CD4-positive, alpha-beta T cell treated with Interleukin-4 for 4 hours (primary cell): Measurements from ENCODE around the gene EXD2.
A peak's percentile ranks its signal among the peaks of the same experiment; 100 is the strongest.
"Not testable (repeated sequence)": the region's sequence is repeated elsewhere in the genome, so short reads cannot be mapped to it uniquely, and the experiment has no call there.

Source experiments
- DNase-seq: peaks from one replicate; pipeline ENCODE4 v3.0.0-alpha.2; 2020

The EXD2 gene

GRCh38 chr14:69191340-69192111, at the start of gene EXD2:
EXD2 (plus strand) TSS chr14:69191498; CDS start chr14:69209471, 17,973 bp downstream.
- peak; percentile 76 for DNase-seq

- no peak for DNase-seq
These were observed 49.7 kb upstream of the EXD2 start for GRCh38 chr14:69141550-69141949.

- DNase-seq = no peak
These were observed 49.2 kb upstream of the EXD2 start for GRCh38 chr14:69142101-69142500.

GRCh38 chr14:69149461-69150244, 41.6 kb upstream of the EXD2 start:
- no peak for DNase-seq

- DNase-seq = peak; percentile 77
These were observed 39.7 kb upstream of the EXD2 start for GRCh38 chr14:69151458-69152180.

GRCh38 chr14:69152181-69152901, 39.0 kb upstream of the EXD2 start:
- peak; percentile 59 for DNase-seq

- peak; percentile 94 for DNase-seq
These were observed 38.5 kb upstream of the EXD2 start, which contains the start of gene DCAF5 for GRCh38 chr14:69152902-69153151. DCAF5 (minus strand) TSS chr14:69153119; CDS start chr14:69152978, 141 bp downstream.

GRCh38 chr14:69153152-69153872, 38.0 kb upstream of the EXD2 start:
- no peak for DNase-seq

GRCh38 chr14:69153873-69154270, 37.4 kb upstream of the EXD2 start:
- no peak for DNase-seq

GRCh38 chr14:69154779-69155178, 36.5 kb upstream of the EXD2 start:
- no peak for DNase-seq

- no peak for DNase-seq
These were observed 35.1 kb upstream of the EXD2 start for GRCh38 chr14:69156224-69156623.

GRCh38 chr14:69161590-69161989, 29.7 kb upstream of the EXD2 start:
- no peak for DNase-seq

GRCh38 chr14:69165787-69166186, 25.5 kb upstream of the EXD2 start:
- not testable (repeated sequence) for DNase-seq

- no peak for DNase-seq
These were observed 20.5 kb upstream of the EXD2 start for GRCh38 chr14:69170839-69171238.

GRCh38 chr14:69171569-69171968, 19.7 kb upstream of the EXD2 start:
- no peak for DNase-seq

GRCh38 chr14:69175130-69175529, 16.2 kb upstream of the EXD2 start:
- DNase-seq = no peak

GRCh38 chr14:69181491-69181890, 9.8 kb upstream of the EXD2 start:
- DNase-seq = no peak

- DNase-seq = not testable (repeated sequence)
These were observed 8.7 kb upstream of the EXD2 start for GRCh38 chr14:69182580-69182979.

- DNase-seq = no peak
These were observed 7.6 kb upstream of the EXD2 start for GRCh38 chr14:69183735-69184134.

- DNase-seq = no peak
These were observed 1.1 kb upstream of the EXD2 start for GRCh38 chr14:69190191-69190590.

- no peak for DNase-seq
These were observed 2.4 kb downstream of the EXD2 start for GRCh38 chr14:69193721-69194120.

GRCh38 chr14:69199786-69200185, 8.5 kb downstream of the EXD2 start:
- no peak for DNase-seq
